Neutrophil (primary cell): ENCODE results near the gene ZNF557.
"Not testable (repeated sequence)": the region's sequence is repeated elsewhere in the genome, so short reads cannot be mapped to it uniquely, and the experiment has no call there.

Experiments used
- H3K27ac ChIP-seq: fragments of 200-600 bp; sonication (generic); 2 replicates; pipeline ENCODE4 v1.5.1; 2016; ENCODE audit warnings: mild to moderate bottlenecking, moderate library complexity
- H3K27me3 ChIP-seq: fragments of 200-600 bp; sonication (generic); 2 replicates; pipeline ENCODE4 v1.6.0; 2016; ENCODE audit warnings: mild to moderate bottlenecking
- H3K36me3 ChIP-seq: fragments of 200-600 bp; sonication (generic); 2 replicates; pipeline ENCODE4 v1.5.1; 2017
- H3K4me1 ChIP-seq, 2 experiments: fragments of 200-600 bp in 1 of 2; sonication (generic) in 1 of 2; 1 replicate in 1 of 2; 2 replicates in 1 of 2; pipeline versions ENCODE4 v1.5.1 to v1.6.1; 2013 to 2016; ENCODE audit warnings: low read depth in 1 of 2, low read length in 1 of 2, mild to moderate bottlenecking in 1 of 2, moderate library complexity in 1 of 2; ENCODE audit not compliant: control insufficient read depth in 1 of 2, insufficient read depth in 1 of 2
- H3K4me3 ChIP-seq, 2 experiments: fragments of 200-600 bp in 1 of 2; sonication (generic) in 1 of 2; 1 replicate in 1 of 2; 2 replicates in 1 of 2; pipeline ENCODE4 v1.5.1; 2013 to 2016; ENCODE audit warnings: low read depth in 1 of 2, low read length in 1 of 2, mild to moderate bottlenecking in 1 of 2, moderate library complexity in 1 of 2
- H3K9me3 ChIP-seq: fragments of 200-600 bp; sonication (generic); 2 replicates; pipeline ENCODE4 v1.5.1; 2016
- TF ChIP-seq, protein P1 (sequence below): fragments of 200-600 bp; sonication (generic); IDR thresholded peaks from 2 replicates; pipeline ENCODE4 v1.5.1; 2016; ENCODE audit warnings: antibody characterized with exemption

The ZNF557 gene

DNA sequence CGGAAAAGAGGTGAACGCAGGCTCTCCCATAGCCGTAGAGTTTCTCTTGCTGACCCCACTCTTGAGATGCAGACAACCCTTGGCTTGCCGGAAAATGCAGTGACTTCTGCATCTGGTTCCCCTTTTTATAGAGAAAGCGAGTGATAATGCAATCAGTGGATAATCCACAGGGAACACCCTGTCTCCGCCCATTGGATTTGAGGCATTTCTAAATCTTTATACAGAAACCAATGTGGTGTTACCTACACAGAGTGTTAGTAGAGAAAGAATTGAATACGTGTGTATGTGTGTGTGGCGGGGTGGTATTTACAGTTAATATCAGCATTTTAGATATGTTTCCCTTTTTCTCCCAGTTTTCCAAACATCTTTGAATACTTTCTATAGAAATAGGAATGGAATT, 10.9 kb upstream of the ZNF557 start, which contains the start of gene MBD3L3:
TSS of gene MBD3L3 (minus strand) at position 101 of the 400 bp plus-strand sequence. CDS start at position 30, 71 bp downstream.
- not testable (repeated sequence) for H3K4me3 ChIP-seq, H3K4me1 ChIP-seq, H3K9me3 ChIP-seq, H3K27me3 ChIP-seq, H3K36me3 ChIP-seq, H3K27ac ChIP-seq

DNA sequence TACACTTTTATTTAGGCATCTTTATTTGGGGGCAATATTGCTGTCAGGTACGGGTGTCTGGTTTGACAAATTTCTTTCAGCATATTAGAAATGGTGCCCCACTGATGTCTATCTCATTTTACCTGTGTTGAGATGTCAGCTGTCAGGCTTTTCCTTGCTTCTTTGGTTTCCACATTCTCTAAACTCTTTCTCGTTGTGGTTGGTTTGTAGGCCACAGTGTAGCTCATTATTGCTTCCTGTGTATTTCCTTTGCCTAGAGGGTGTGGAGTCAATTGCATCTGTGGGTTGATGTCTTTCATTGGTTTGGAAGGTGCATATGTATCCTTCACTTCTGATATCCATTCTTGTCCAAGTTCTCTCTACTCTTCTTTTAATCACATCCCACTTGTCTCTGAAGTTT, 9.5 kb upstream of the ZNF557 start:
- not testable (repeated sequence) for H3K27ac ChIP-seq, H3K9me3 ChIP-seq, H3K4me1 ChIP-seq, H3K27me3 ChIP-seq, H3K36me3 ChIP-seq, H3K4me3 ChIP-seq

DNA sequence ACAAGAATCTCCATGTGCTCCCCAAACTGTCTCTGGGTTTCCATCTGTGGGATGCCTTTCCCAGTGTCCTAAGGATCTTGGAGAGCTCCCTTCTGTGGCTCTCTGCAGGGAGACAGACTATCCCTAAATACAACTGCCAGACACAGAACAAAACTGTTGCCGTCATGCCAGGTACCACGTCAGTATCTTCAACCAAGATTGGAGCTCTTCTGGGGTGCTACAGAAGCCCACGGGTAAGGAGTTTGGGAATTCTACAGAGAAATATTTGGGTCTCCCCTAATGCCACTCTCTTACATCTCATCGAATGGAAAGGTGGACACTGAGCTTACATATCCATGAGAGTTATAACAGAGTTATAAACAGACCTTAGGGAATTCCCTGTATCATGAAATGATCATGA, 6.2 kb upstream of the ZNF557 start:
- Histone ChIP-seq H3K4me1 (no peaks in the 10 kb centered on the region), H3K9me3 (no peaks in the 10 kb centered on the region), H3K4me3 (no peak overlapping the region), H3K36me3 (no peaks in the 10 kb centered on the region), H3K27me3 (no peaks in the 10 kb centered on the region), H3K27ac (no peak overlapping the region)
- TF ChIP-seq, protein P1, sequence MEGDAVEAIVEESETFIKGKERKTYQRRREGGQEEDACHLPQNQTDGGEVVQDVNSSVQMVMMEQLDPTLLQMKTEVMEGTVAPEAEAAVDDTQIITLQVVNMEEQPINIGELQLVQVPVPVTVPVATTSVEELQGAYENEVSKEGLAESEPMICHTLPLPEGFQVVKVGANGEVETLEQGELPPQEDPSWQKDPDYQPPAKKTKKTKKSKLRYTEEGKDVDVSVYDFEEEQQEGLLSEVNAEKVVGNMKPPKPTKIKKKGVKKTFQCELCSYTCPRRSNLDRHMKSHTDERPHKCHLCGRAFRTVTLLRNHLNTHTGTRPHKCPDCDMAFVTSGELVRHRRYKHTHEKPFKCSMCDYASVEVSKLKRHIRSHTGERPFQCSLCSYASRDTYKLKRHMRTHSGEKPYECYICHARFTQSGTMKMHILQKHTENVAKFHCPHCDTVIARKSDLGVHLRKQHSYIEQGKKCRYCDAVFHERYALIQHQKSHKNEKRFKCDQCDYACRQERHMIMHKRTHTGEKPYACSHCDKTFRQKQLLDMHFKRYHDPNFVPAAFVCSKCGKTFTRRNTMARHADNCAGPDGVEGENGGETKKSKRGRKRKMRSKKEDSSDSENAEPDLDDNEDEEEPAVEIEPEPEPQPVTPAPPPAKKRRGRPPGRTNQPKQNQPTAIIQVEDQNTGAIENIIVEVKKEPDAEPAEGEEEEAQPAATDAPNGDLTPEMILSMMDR: no peak

DNA sequence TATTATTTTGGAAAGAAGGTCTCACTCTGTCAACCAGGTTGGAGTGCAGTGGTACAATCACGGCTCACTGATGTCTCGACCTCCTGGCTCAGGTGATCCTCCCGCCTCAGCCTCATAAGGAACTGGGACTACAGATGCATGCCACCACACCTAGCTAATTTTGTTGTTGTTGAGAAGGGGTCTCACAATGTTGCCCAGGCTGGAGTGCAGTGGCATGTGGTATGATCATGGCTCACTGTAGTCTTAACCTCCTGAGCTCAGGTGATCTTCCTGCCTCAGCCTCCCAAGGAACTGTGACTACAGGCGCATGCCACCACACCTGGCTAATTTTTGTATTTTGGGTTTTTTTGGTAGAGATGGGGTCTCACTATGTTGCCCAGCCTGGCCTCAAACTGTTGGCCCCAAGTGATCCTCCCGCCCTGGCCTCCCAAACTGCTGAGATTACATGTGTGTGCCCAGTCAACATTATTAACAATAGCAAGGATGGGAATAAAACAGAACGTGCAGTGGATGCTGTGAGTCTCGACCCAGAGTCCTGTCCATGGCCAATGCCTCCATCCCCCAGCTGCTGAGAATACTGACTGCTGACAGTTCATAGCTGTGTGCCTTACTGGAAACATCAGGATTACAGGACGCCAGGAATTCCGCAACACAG, 5.6 kb upstream of the ZNF557 start:
- TF ChIP-seq, protein P1: no peak
- H3K4me1 ChIP-seq: peaks cover 0 to 4% of the 10 kb centered on the region in 2 experiments
- no peaks in the 10 kb centered on the region for H3K27me3 ChIP-seq
- H3K36me3 ChIP-seq: no peaks in the 10 kb centered on the region
- no peak overlapping the region for H3K4me3 ChIP-seq
- H3K27ac ChIP-seq: no peak overlapping the region
- H3K9me3 ChIP-seq: no peaks in the 10 kb centered on the region

DNA sequence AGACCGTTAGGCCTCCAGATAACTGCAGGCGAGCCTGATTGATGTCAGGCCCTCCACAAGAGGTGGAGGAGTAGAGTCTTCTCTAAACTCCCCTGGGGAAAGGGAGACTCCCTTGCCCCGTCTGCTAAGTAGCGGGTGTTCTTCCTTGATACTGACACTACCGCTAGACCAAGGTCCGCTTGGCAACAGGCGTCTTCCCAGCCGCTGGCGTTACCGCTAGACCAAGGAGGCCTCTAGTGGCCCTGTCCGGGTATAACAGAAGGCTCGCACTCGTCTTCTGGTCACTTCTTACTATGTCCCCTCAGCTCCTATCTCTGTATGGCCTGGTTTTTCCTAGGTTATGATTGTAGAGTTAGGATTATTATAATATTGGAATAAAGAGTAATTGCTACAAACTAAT, 2.4 kb upstream of the ZNF557 start:
- Histone ChIP-seq H3K36me3 (peaks cover 10% of the 10 kb centered on the region), H3K4me1 (peaks cover 10 to 20% of the 10 kb centered on the region in 2 experiments)
- H3K9me3 ChIP-seq, H3K4me3 ChIP-seq, H3K27ac ChIP-seq, H3K27me3 ChIP-seq: not testable (repeated sequence)

DNA sequence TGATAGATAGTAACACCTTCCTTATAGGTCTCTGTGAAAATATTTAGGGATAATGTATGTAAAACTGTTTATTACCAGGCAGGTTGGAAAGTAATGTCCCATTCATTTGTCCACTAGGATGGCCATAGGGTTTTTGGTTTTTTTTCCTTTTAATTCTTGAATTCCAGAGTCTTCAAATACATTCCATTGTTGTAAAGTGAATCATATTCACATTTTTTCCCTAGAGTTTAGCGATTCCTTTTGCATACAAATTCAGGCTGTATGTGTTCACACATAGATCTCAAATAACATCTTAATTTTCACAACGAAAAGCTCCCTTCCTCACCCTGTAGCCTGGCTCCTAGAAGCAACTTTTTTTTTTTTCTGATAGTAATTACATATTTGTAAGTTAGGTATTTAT, 1.8 kb upstream of the ZNF557 start:
- peaks cover 10 to 20% of the 10 kb centered on the region in 2 experiments for H3K4me1 ChIP-seq
- H3K27ac ChIP-seq: no peak overlapping the region
- H3K9me3 ChIP-seq: no peaks in the 10 kb centered on the region
- TF ChIP-seq, protein P1: no peak
- H3K36me3 ChIP-seq: peaks cover 16% of the 10 kb centered on the region
- no peaks in the 10 kb centered on the region for H3K27me3 ChIP-seq
- H3K4me3 ChIP-seq: no peak overlapping the region

DNA sequence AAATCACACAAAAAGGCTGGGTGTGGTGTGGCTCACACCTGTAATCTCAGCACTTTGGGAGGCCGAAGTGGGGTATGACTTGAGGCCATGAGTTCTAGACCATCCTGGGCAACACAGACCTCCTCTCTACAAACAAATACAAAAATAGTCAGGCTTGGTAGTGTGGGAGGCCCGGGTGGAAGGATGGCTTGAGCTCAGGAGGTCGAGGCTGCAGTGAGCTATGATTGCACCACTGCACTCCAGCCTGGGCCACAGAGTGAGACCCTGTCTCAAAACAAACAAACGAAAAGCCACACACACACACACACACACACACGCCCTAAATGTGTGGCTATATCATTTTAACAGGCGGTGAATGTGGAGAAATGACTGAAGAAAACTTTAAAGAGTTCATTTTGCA, 904 bp upstream of the ZNF557 start:
- TF ChIP-seq, protein P1: no peak
- Histone ChIP-seq H3K4me3 (peak overlapping the region; percentile 90 to 97), H3K27ac (peak overlapping the region; percentile 90), H3K4me1 (peaks cover 10 to 20% of the 10 kb centered on the region in 2 experiments), H3K9me3 (no peaks in the 10 kb centered on the region), H3K36me3 (peaks cover 25% of the 10 kb centered on the region), H3K27me3 (no peaks in the 10 kb centered on the region)
